ENCODE measurements around the gene KCNAB1.

KCNAB1 gene

DNA sequence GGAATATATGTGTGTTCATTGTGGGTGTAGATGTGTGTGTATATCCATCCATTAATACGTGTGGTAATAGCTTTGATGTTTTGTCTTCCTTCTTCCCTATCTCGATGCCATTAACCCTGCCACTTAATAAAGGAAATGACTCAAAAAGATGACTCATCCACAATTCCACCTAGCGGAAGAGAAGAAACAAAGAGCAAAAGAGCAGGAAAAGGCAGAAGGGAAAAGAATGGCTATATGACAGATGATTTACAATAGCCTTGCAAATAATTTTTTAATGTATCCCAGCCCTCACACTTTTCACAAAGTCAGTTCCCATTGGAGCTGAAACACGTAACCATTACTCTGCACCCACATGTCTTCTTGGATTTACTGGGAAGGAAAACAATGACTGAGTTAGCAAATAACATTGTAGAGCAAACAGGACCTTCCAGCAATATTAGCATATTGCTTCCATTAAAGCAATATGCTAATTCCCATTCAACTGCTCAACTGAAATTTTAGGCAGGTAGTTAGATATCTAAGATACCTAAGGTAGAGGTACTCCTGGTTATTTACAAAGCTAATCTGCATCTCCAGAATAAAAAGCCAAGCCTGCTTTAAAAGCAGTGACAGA is 197.2 kb downstream of the KCNAB1 start:
- DNase-seq (ENCODE audit: low spot score) = no peak

DNA sequence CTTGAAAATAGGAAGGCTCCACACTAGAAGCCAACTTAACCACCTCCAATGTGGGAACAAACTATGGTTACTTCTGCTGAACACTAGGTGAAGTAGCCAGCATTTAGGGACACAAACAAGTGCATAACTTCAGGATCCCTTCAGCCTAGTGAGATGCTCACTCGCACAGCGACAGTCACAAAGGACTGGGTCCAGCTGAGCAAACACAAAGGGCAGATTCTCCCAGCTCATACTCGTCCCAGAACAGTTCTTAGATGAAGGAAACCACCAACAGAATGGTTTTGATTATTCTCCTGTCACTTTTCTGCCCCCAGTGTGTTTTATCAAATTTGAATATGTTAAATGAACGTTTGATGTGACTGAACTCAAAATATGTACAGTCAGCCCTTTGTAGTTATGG is 201.6 kb downstream of the KCNAB1 start:
- DNase-seq (ENCODE audit: low spot score) = no peak

DNA sequence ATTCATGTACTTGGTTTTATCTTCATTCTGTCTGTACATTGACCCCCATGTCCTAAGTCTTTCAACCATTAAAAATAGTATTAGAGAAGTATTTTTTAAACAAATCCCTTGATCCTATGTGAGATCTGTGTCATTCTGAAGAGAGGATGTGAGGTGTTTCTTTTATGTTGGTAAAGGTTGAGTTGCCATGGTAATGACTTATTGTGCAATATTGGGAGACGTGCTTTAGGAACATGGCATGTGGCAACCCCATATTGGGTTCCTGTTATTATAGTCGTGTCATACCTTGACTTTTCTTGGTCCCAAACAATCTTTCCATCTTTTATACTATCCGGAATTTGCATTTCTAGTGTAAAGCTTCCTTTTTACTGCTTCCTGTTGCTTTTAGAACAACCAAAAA is 203.1 kb downstream of the KCNAB1 start:
- no peak for DNase-seq (ENCODE audit: low spot score)

DNA sequence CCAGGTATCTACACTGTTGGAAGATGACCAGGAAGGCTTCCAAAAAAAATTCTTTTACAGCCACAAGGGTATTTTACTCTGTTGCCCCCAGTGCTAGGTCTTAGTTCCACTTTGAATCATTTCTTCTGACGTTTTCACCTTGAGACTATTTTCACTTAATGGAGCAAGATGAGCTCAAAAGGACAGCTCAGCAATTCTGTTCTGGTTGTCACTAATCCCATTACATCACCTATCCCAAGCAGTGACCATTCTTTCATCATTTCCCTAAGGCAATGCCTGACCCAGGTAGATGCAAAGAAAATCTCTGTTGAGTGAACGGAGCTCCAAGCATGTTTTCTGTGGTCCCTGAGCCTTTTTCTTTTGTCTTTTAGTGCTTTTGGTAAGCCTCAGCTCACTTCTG is 210.0 kb downstream of the KCNAB1 start:
- no peak for DNase-seq (ENCODE audit: low spot score)

DNA sequence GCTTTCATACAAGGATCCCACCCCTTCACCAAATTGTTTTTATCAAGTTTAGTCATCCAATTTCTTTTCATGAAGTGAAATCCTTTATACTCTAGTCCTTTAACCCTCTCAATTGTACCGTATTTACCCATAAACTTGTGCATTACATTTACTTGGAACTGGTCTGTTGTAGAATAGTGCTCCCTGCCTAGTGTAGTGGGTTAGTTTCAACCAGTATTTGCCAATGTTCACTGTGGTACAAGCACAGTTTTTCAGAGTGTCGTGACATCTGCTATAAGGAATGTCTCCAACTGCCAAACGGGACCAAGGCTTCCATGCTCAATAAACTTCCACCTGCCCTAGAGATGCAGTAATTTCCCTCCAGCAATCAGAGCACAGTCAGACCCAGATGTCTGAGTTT is 211.9 kb downstream of the KCNAB1 start:
- DNase-seq (ENCODE audit: low spot score) = no peak

DNA sequence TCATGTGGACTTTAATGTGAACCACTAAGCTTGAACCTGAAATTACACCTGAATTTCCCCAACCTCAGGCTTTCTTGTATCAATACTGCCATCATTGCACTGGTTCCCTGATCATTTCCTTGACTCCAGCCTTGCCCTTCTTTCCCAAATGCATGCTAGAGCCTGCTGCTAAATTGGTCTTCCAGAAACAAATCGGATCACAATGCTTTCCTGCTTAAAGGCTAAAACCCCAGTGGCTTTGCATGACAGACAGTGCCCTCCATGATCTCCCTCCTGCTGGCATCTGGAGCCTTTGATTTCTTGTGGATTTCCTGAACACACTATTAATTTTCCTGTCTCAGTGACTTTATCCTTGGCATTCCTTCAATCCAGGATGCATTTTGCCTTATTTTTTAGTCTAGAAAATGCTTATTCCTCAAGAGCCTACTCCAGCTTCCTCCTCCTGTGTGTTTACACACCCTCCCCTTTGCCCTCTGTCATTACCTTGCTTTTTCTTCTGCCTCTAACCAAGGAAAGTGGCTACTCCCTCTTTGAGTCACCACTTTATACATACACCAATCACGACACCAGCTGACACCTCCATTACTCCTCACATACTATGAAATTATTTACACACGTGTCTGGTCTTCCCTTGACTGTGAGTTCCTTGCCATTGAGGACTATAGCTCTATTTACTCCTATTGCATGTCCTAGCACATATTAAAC is 214.6 kb downstream of the KCNAB1 start:
- no peak for DNase-seq (ENCODE audit: low spot score)

DNA sequence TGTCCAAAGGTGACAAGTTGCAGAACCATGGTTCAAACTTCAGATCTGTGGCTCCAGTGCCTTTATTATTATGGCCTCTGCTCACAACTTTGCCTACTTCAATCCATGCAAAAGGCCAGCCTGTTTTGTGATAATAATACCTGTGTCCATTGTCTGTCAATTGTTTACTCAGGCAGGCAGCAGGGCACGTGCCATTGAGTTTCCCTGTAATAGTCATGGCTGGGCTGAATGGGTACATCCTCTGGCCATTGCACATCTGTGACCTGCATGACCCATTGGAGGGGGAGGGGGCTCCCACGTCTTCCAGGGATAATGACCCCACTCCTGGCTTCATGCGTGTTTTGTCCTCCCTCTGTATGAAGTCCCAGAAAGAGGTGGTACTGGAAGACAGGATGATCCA is 219.1 kb downstream of the KCNAB1 start:
- DNase-seq (ENCODE audit: low spot score) = no peak

DNA sequence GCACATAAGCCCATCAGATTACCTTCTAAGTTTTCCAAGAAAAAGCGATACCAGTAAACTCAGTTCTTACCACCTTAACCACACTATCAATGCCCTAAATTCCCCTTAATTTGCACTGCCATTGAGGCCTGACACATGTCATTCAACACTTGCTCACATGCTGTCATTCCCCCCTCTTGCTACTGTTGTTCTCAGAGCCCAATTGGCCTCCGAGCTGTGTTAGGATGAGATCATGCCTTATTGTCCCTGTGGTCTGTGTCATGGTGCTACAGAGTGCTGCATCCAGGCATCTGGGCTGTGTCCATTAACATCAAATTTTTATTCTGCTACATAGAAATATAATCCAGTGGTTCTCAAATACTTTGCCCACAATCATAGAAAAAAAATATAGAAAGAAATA is 221.0 kb downstream of the KCNAB1 start:
- DNase-seq (ENCODE audit: low spot score) = no peak

DNA sequence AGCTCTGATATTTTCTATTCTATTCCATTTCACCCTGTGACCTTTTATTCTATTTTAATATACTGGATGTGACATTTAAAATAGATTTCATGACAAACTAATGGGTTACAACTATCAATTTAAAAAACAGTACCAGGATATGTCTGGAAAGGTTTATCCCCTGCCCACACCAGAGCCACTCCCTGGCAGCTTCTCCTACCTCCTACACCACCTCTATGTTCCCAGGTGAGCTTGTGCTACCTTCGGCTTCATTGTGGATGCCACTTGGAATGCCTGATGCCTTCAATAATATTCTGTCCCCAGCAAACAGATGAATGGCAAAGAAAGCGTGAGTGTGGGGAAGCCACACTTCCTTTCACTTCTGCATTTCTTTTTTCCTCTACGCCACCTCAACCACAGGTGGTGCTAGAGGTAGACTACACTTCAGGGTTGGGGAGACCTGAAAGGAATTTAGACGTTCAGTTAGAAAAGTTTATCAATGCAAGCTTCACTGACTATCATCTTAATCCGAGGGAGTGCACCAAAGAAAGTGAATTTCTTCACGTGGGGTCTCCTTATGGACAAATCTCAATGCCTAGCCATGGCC is 221.5 kb downstream of the KCNAB1 start:
- DNase-seq (ENCODE audit: low spot score) = peak; percentile 53

DNA sequence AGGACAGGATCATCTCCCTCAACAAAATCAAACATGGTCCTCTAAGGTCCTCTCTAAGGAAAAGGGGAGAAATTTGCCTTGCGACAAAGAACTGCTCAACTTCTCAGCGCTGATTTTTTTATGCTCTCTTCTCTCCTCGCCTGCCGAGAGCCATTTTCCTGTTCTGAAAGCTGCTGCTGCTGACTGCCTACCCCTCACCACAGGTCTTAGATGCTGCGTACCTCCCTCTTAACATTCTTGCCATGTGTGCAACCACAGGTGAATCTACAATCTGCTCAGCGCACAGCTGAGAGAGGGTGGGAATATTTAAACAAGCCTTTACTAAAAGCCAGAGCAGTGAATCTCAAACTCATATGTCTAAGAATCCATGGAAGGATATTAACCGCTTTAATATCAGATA is 223.8 kb downstream of the KCNAB1 start:
- no peak for DNase-seq (ENCODE audit: low spot score)

DNA sequence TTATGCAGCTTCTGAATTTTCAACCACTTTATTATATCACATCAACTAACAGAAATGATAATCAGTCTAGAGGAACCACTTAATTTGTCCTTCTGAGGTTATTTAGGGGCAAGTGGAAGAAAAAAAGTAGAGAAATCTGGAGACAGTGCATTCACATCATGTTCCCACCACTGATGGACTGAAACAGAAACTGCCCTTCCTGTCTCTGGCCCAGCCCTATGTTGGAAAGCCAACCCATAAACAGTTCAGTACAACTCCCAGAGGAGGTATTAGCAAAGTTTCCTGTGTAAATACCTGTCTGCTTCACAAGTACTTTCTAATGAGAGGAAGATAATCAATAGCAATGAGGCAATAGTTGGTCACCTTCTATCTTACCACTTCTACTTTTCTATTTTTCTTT is 228.7 kb downstream of the KCNAB1 start:
- DNase-seq (ENCODE audit: low spot score) = no peak

DNA sequence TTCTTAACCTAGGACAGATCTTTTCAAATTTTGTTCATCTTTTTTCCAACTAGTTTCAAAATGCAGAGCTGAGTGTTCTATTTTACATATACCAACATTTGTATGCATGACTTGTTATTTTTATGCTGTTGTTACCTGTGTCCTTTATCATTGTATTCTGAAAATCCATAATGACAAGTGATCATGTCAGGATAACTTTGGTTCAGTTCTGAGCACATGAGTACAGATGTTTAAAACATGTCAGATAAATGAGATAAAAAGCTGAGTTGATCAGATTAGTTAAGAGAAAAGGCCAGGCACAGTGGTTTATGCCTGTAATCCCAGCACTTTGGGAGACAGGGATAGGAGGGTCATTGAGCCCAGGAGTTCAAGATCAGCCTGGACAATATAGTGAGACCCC is 229.6 kb downstream of the KCNAB1 start:
- no peak for DNase-seq (ENCODE audit: low spot score)

DNA sequence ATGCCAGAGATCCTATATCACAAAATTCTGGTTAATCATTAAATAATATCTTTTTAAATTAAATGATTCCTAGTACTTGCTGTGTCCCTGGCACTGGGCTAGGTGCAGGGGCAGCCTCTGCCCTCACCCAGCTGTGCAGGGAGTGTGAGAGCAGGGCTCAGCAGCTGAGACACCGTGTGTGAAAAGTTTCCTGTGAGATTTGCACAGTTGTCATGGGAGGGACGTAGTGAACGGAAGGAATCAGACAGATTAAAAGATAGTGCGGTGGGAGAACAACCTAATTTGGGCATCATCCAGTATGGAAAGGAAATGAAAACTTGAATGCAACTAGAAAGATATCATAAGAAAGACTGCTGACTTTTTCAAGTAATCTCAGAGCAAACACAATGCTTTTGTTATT is 230.4 kb downstream of the KCNAB1 start:
- no peak for DNase-seq (ENCODE audit: low spot score)

DNA sequence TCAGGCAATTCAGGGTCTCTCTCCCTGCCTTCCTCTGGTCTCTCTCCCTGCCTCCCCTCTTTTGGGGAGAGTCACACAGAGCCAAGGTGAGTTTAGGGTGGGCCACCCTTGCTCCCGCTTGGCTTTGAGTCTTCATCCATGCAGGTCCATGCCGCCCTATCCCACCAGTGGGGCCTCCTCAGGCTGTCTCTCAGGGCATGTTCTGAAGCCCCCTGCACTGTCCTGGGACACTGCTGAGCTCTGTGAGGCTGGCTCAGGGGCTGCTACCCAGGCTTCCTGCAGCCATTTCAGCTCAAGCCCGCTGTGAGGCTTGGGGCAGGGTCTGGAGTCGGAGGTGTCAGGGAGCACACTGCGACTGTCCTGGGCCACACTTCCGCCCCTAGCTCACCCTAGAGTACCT is 231.4 kb downstream of the KCNAB1 start:
- no peak for DNase-seq (ENCODE audit: low spot score)

DNA sequence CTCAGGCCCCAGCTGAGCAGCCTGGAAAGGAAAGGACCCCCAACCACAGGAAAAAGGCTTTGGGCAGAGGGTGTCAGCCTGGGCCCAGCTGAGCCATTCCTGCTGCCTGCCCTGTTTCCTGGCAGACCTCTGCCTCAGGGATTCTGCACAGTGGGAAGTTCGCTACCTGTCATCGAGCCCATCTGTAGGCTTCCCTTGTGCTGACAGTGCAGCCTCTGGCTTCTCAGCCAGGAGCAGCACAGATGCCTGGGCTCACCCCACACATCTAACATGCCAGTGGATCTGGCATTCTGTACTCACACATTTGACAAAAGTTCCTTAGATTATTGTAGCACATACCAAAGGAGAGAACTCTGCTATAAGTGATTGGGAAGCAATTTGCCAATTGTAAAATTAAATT is 232.3 kb downstream of the KCNAB1 start:
- DNase-seq (ENCODE audit: low spot score) = no peak

DNA sequence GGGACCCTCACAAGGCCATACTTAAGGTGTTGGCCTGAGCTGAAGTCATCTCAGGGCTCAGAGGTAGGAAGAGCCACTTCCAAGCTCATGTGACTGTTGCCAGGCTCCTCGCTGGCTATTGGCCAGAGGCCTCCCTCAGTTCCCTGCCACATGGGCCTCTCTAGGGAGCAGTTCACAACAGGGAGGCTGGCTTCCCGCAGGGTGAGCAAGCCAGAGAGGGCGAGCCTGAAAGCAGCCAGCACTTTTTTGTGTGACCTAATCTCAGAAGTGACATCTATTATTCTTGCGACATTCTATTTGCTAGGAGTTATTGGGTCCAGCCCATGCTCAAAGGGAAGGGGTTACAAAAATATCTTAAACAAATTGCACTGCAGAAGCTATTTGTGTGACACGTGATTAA is 233.2 kb downstream of the KCNAB1 start:
- DNase-seq (ENCODE audit: low spot score) = no peak

DNA sequence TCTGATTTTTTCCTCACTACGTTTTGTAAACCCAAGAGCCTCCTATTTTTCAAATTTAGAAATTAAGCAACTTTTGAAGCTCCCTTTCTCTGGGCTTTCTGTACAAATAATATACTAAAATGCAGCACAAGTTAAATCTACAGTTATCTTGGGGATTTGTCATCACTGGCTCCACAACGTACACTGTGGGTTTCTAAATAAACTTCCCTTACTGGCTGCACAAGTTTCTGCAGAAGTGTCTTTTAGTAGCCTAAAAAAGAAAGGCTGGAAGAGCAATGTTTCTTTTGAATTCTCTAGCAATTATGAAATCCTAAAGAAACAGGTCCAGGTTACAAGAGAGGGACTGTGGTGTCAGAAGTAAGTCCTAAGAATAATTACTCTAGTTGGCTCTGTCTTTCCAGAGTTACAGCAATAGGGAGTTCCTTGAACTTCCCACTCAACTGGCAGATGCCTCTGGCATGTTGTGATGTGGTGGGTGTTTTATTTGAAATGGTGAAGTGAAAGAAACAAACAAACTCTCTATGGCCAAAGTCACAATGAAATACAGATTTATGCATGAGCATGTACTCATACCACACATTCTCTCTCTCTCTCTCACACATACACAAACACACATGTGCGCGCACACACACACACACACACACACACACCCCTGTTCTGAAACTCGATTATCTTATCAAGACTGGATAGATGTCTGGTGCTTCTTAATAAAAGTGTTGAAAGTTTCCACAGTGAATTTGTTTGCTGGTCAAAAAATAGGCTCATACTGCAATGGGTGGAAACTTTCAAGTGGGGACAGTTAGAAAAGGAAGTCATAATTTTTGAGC is 236.4 kb downstream of the KCNAB1 start:
- DNase-seq (ENCODE audit: low spot score) = no peak

DNA sequence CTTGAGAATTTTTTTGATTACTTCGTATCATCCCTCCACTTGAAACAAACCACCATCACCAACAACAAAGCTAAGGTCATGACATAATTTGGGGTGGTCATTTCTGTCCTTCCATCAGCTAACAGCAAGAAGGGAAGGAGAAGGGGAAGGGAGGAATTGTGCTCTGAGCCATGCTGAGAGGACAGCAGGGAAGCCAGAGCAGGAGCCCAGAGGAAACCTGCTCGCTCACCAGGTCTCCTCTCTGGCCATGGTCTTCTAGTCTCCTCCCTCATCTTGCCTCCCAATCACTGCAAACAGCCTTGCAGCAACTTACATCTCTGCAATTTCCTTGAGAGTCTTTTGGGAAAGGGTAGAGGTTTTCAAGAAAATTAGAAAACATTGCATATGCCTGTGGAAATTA is 237.9 kb downstream of the KCNAB1 start:
- no peak for DNase-seq (ENCODE audit: low spot score)

DNA sequence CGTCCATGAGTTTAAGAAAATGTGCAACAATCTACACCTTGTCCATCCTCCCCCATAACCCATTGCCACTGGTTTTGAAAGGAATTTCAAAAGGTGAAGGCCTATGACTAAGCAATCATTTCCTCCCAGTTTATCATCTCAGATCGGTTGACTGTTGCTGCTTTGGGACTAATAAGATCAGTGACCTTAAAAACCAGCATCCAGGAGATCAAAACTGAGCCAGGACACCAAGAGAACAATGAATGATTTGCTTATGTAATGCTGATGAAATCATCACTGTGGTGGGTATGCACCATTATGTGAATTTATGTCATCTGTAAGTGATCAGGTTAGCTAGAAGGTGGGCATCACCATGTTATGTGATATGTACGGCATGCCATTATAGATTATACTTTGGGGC is 239.0 kb downstream of the KCNAB1 start:
- no peak for DNase-seq (ENCODE audit: low spot score)

DNA sequence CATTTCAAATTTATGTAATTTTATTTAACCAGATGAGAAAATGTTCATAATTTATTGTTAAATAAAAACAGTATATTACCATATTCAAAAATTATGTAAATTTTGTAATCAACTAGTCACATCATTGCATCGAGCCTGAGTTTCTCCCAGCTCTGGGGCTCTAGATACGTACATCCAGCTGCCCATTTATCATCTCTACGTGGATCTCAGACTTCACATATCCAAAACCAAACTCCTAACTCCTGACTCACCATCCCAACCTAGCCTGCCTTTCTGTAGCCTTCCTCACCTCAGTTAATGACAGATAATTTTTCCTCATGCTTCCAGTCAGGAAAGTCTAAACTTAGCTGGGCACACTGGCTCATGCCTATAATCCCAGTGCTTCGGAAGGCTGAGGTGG is 239.7 kb downstream of the KCNAB1 start:
- DNase-seq (ENCODE audit: low spot score) = no peak

DNA sequence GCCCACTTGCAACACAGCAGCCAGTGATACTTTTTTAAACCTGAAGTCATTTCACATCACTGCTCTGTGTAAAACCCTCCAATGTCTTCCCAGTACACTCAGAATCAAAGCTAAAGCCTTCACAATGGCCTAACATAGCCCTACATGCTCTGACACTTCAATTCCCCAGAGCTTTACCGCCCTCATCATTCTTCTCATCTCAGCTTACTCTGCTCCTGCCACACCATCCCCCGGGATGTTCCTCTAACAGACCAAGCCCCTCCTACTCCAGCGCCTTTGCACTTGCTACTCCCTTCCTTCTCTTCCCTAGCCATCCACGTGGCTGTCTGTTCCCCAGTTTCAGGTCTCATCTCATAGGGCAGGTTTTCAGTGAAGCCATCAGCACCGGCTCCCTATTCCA is 240.6 kb downstream of the KCNAB1 start:
- no peak for DNase-seq (ENCODE audit: low spot score)

DNA sequence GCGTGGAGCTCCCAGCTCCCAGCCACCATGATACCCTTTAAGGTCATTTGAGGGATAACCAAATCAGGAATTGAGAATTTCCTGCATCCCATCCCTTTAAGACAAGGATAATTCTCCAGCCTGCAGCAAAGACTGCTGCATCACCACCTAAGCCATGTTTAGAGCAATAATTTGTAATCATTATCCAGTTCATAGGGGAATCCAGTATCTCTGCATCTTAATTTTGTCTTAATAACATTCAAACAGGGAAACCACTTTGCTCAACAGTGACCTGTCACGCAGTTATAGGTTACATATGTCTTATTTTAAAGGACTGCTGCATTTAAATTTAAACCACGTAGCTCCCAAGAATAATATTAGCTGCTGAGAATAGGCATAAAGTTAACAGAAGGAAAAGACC is 246.2 kb downstream of the KCNAB1 start:
- no peak for DNase-seq (ENCODE audit: low spot score)

DNA sequence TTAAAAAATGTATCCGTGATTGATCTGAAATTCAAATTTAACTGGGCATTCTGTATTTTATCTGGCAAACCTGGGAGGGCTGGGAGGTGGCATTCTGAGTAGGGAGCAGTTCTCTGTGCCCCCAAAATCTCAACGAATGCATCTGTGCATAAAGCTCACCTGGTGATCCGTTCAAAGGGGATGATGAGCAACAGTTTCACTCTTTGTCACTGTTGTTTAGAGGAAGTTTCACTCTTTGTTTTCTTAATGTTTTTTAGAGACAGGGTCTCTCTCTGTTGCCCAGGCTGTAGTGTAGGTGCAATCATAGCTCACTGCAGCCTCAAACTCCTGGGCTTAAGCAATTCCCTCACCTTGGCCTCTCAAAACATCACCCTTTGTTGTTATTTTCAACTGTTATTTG is 247.8 kb downstream of the KCNAB1 start:
- no peak for DNase-seq (ENCODE audit: low spot score)
